Panc1 (cell line): ENCODE measurements around the gene TEAD4.

Experiments
- CTCF ChIP-seq: fragments of 450-650 bp; IDR thresholded peaks from 2 replicates; pipeline ENCODE4 v1.5.1; 2017; ENCODE audit warnings: mild to moderate bottlenecking
- POLR2AphosphoS5 ChIP-seq: IDR thresholded peaks from 2 replicates; pipeline ENCODE4 v1.6.1; 2012; ENCODE audit warnings: mild to moderate bottlenecking, low read depth, low read length, moderate library complexity
- REST ChIP-seq, 2 experiments: IDR thresholded peaks; 2 replicates each; pipeline ENCODE4 v1.6.1; 2011 to 2012; ENCODE audit warnings: low read depth in 2 of 2, control low read depth in 1 of 2, low read length in 1 of 2, mild to moderate bottlenecking in 1 of 2, moderate library complexity in 1 of 2; ENCODE audit not compliant: insufficient read depth in 1 of 2
- TCF7L2 ChIP-seq: IDR thresholded peaks from 2 replicates; pipeline ENCODE4 v1.6.1; 2011; ENCODE audit warnings: mild to moderate bottlenecking, low read depth, low read length, inconsistent platforms

- TF ChIP-seq REST (IDR thresholded peaks at IDR 0.05; ENCODE audit: insufficient read depth in 1 of 2, low read depth in 2 of 2, low read length in 1 of 2) = no peak
- TF ChIP-seq CTCF = no peak
- TF ChIP-seq POLR2AphosphoS5 = no peak
- no peak for TF ChIP-seq TCF7L2
Measured at GRCh38 chr12:2997989-2998670, 38.9 kb downstream of the TEAD4 start.
